ENCODE data around the gene RPL23. TPM values are rescaled to one million over a fixed set of nuclear protein-coding genes. Genes with fewer than 3 reads are reported as not detected.

Gene RPL23
- total RNA-seq, 1 donor from 2014 or later, result 850 TPM

DNA sequence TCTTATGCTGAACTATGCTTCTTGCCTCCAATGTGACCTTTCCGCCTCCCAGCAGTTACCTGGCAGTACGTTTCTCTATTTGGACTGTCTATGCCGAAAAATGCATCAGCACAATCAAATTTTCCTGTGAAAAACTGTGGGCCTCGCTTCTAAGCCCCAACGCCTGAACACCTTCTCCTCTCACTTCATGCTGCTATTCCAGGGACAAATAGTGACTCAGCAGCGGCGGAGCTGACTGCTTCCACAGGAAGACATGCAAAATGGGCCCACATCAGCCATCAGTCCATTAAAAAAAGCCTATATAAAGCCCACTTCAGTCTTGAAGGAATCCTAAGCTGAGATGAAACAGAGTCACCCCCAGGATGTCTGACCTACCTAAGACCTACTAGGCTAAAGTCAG is 43.7 kb downstream of the RPL23 start:
- no peak for DNase-seq
- no peak overlapping the region for H3K4me3 Mint-ChIP-seq (ENCODE audit: unreplicated experiment)
- TF ChIP-seq, protein P1, sequence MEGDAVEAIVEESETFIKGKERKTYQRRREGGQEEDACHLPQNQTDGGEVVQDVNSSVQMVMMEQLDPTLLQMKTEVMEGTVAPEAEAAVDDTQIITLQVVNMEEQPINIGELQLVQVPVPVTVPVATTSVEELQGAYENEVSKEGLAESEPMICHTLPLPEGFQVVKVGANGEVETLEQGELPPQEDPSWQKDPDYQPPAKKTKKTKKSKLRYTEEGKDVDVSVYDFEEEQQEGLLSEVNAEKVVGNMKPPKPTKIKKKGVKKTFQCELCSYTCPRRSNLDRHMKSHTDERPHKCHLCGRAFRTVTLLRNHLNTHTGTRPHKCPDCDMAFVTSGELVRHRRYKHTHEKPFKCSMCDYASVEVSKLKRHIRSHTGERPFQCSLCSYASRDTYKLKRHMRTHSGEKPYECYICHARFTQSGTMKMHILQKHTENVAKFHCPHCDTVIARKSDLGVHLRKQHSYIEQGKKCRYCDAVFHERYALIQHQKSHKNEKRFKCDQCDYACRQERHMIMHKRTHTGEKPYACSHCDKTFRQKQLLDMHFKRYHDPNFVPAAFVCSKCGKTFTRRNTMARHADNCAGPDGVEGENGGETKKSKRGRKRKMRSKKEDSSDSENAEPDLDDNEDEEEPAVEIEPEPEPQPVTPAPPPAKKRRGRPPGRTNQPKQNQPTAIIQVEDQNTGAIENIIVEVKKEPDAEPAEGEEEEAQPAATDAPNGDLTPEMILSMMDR (IDR thresholded peaks at IDR 0.05; ENCODE audit: partially characterized antibody, unreplicated experiment), result no peak

DNA sequence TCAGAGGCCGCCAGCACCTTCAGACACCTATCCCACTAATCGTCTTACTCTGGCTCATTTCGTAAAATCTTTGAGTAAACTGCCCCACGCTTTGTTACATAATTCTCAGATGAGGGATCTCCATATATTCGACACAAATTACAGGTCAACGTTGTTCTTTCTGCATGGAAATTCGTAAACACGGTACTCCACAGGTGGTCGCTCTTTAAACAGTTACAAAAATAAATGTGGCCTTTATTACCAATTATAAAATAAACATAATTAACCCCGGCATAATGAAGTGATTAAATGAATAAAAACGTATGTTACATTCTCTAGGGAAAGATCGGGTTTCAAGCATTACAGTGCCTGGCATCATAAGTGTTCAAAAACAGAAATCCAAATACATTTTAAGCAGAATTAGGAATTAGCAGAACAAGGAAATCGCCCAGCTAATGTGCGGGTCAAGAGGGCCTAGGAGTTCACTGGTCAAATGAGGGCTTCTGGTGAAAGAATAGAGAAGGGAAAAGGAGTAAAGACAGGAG is 53.2 kb downstream of the RPL23 start:
- Mint-ChIP-seq H3K36me3 (ENCODE audit: unreplicated experiment) (peaks cover 17% of the 10 kb centered on the region), H3K9me3 (ENCODE audit: unreplicated experiment) (peaks cover 9% of the 10 kb centered on the region), H3K27ac (ENCODE audit: unreplicated experiment) (peak overlapping the region; percentile 62), H3K4me1 (ENCODE audit: low read depth, unreplicated experiment) (peaks cover 20% of the 10 kb centered on the region), H3K27me3 (ENCODE audit: unreplicated experiment) (peaks cover 12% of the 10 kb centered on the region), H3K4me3 (ENCODE audit: unreplicated experiment) (peak overlapping the region; percentile 84)
- TF ChIP-seq, protein P1 (IDR thresholded peaks at IDR 0.05; ENCODE audit: partially characterized antibody, unreplicated experiment), result no peak
- DNase-seq, result no peak

More for the DNA sequence above, 43.7 kb downstream of the RPL23 start:
- H3K27me3 Mint-ChIP-seq (ENCODE audit: unreplicated experiment), result no peaks in the 10 kb centered on the region
- H3K27ac Mint-ChIP-seq (ENCODE audit: unreplicated experiment), result no peak overlapping the region
- H3K9me3 Mint-ChIP-seq (ENCODE audit: unreplicated experiment), result peaks cover 1% of the 10 kb centered on the region
- no peaks in the 10 kb centered on the region for H3K4me1 Mint-ChIP-seq (ENCODE audit: low read depth, unreplicated experiment)
- no peaks in the 10 kb centered on the region for H3K36me3 Mint-ChIP-seq (ENCODE audit: unreplicated experiment)

DNA sequence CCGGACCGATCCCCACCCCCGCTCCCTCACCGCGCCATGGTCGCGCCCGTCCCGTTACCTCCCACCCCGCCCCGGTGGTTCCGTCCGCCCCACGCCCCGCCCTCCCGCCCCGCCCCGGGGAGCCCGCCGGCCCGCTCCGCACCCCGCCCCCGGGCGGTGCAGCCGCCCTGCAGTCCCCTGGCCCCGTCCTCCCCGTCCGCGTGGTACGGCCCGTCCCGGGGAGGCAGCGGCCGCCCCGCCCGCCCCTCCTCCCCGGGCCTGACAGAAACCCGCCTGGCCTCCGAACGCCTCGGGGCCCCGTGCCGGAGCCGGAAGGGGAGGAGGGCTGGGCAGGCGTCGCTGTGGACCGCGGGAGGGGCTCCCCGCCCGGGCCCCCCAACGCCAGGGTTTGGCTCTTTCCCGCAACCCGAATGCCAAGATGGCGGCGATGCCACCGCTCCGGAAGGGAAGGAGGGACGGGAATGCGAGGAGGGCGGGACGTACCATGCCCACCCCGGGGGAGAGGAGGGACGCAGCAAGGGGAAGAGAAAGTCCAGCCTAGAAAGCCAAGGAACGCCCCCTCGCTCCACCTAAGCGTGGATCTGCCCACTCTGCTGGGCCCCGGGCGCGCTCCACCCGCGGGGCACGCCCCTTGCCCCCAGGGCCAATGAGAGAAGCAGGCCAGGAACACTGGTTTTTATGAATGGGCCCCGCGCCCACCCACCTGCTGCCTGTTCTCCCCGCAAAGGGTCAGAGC is 53.9 kb downstream of the RPL23 start, which contains the start of gene PIP4K2B:
Gene PIP4K2B, minus strand, starts transcription at position 56 of the 736 bp plus-strand sequence. CDS start 132 bp downstream, outside the sequence.
- peak within 1 kb of the TSS; percentile 94 for H3K4me3 Mint-ChIP-seq (ENCODE audit: unreplicated experiment)
- H3K36me3 Mint-ChIP-seq (ENCODE audit: unreplicated experiment), result peaks cover 17% of the 10 kb centered on the region
- DNase-seq, result peak; percentile 97
- H3K27ac Mint-ChIP-seq (ENCODE audit: unreplicated experiment), result peak within 1 kb of the TSS; percentile 80
- peaks cover 12% of the 10 kb centered on the region for H3K27me3 Mint-ChIP-seq (ENCODE audit: unreplicated experiment)
- TF ChIP-seq, protein P1 (IDR thresholded peaks at IDR 0.05; ENCODE audit: partially characterized antibody, unreplicated experiment), result no peak
- H3K9me3 Mint-ChIP-seq (ENCODE audit: unreplicated experiment), result peaks cover 9% of the 10 kb centered on the region
- peaks cover 20% of the 10 kb centered on the region for H3K4me1 Mint-ChIP-seq (ENCODE audit: low read depth, unreplicated experiment)

DNA sequence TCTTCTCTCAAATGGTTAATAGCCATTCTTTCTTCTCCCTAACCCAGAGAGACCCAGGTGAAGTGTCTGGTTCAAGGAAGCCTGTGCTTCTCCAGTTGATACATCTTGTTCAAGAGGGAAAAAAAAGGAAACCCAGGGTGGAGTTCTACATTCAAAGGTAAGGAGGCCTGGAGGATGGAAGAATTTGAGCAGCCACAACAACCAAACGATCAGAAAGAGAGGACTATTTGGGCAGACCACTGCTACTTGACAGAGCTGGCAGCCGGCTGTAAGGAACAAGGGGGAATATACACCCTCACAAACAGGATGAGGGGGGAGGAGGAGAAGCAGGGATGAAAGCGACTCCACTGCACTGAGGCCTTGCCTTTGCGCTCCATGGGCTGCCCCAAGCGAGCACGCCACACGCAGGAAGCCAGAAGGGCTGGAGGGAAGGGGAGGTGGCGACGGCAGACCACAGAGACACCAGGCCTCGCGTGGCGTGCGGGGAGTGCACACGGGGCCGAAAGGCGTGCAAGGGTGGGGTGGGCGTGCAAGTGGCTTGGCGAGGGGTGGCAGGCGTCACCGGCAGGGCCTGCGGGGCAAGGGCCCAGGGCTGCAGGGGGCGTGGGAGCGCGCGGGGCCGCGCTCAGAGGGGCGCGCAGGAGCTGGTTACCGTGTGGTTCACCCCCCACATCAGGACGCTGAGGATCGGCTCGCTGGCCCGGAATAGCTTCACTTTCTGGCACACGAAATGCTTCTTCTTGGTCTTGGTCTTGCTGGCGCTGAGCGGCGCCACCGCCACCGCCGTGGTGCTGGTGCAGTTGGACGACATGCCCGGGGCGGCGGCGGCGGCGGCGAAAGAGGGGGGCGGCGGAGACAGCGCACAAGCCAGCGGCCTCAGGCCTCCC is 54.7 kb downstream of the RPL23 start:
- peak overlapping the region; percentile 80 for H3K27ac Mint-ChIP-seq (ENCODE audit: unreplicated experiment)
- H3K36me3 Mint-ChIP-seq (ENCODE audit: unreplicated experiment), result peaks cover 12% of the 10 kb centered on the region
- peaks cover 12% of the 10 kb centered on the region for H3K27me3 Mint-ChIP-seq (ENCODE audit: unreplicated experiment)
- peaks cover 9% of the 10 kb centered on the region for H3K9me3 Mint-ChIP-seq (ENCODE audit: unreplicated experiment)
- H3K4me1 Mint-ChIP-seq (ENCODE audit: low read depth, unreplicated experiment), result peaks cover 20% of the 10 kb centered on the region
- TF ChIP-seq, protein P1 (IDR thresholded peaks at IDR 0.05; ENCODE audit: partially characterized antibody, unreplicated experiment), result no peak
- DNase-seq, result peak; percentile 57
- H3K4me3 Mint-ChIP-seq (ENCODE audit: unreplicated experiment), result peak overlapping the region; percentile 94

Small RNA genes lying within 50 kb of the gene (microRNA-seq; reads per million reads assigned to microRNA genes)
- 1.5 reads per million, percentile 6 among the genes with 10 or more reads in this experiment for gene MIR4727 (ENCODE audit: unreplicated experiment)

Other genes with a start within 250 kb of the RPL23 start
- 20.8 TPM for gene SRCIN1, start 247.8 kb downstream of the RPL23 start, total RNA-seq (ENCODE audit: unreplicated experiment)
- gene EPOP, start 178.8 kb downstream of the RPL23 start, total RNA-seq (ENCODE audit: unreplicated experiment), result 2.0 TPM
- gene MLLT6, start 148.4 kb downstream of the RPL23 start, total RNA-seq (ENCODE audit: unreplicated experiment), result 59.8 TPM
- gene CISD3, start 123.4 kb downstream of the RPL23 start, total RNA-seq (ENCODE audit: unreplicated experiment), result 3.2 TPM
- gene PCGF2, start 105.4 kb downstream of the RPL23 start, total RNA-seq (ENCODE audit: unreplicated experiment), result 70.1 TPM
- 121 TPM for gene PSMB3, start 101.0 kb downstream of the RPL23 start, total RNA-seq (ENCODE audit: unreplicated experiment)
- gene PIP4K2B, start 54.2 kb downstream of the RPL23 start, total RNA-seq (ENCODE audit: unreplicated experiment), result 66.4 TPM
- gene CWC25, start 28.4 kb downstream of the RPL23 start, total RNA-seq (ENCODE audit: unreplicated experiment), result 13.0 TPM
- 66.6 TPM for gene LASP1, start 16.3 kb upstream of the RPL23 start, total RNA-seq (ENCODE audit: unreplicated experiment)
- not detected for gene FBXO47, start 113.7 kb upstream of the RPL23 start, total RNA-seq (ENCODE audit: unreplicated experiment)

Data from glutamatergic neuron (in vitro differentiated cells).